OCI-LY1 (cell line): ENCODE results near the gene ABCD3.
"Not testable (repeated sequence)": the region's sequence is repeated elsewhere in the genome, so short reads cannot be mapped to it uniquely, and the experiment has no call there.

Experiments
- H2AFZ ChIP-seq: fragments of 200-600 bp; sonication (generic), shearing (Covaris generic); 2 replicates; pipeline ENCODE4 v1.6.0; 2014; ENCODE audit warnings: antibody characterized with exemption, mild to moderate bottlenecking, low read length
- H3F3A ChIP-seq: fragments of 200-600 bp; sonication (generic), shearing (Covaris generic); 2 replicates; pipeline ENCODE4 v1.6.0; 2014; ENCODE audit warnings: mild to moderate bottlenecking, antibody characterized with exemption, low read length, moderate library complexity; ENCODE audit not compliant: insufficient read depth
- H3K27ac ChIP-seq: fragments of 200-600 bp; sonication (generic); 2 replicates; pipeline ENCODE4 v1.5.1; 2014; ENCODE audit warnings: low read length, mixed run types, mild to moderate bottlenecking, low read depth; ENCODE audit not compliant: poor library complexity, severe bottlenecking
- H3K27me3 ChIP-seq: fragments of 200-600 bp; sonication (generic); 2 replicates; pipeline ENCODE4 v1.6.0; 2014; ENCODE audit warnings: antibody characterized with exemption, mild to moderate bottlenecking, low read length, moderate library complexity; ENCODE audit not compliant: insufficient read depth
- H3K36me3 ChIP-seq: fragments of 200-600 bp; sonication (generic); 2 replicates; pipeline ENCODE4 v1.6.1; 2014; ENCODE audit warnings: mild to moderate bottlenecking, antibody characterized with exemption, low read length, moderate library complexity, mixed read lengths; ENCODE audit not compliant: insufficient read depth
- H3K4me1 ChIP-seq: fragments of 200-600 bp; sonication (generic); 2 replicates; pipeline ENCODE4 v1.5.1; 2014; ENCODE audit warnings: mild to moderate bottlenecking, low read length, moderate library complexity; ENCODE audit not compliant: insufficient read depth, severe bottlenecking
- H3K4me2 ChIP-seq: fragments of 200-600 bp; sonication (generic), shearing (Covaris generic); 2 replicates; pipeline ENCODE4 v1.6.1; 2014; ENCODE audit warnings: low read length
- H3K4me3 ChIP-seq: fragments of 200-600 bp; sonication (generic); 2 replicates; pipeline ENCODE4 v1.5.1; 2014; ENCODE audit warnings: low read length, low read depth, mild to moderate bottlenecking, mixed read lengths; ENCODE audit not compliant: poor library complexity, severe bottlenecking
- H3K79me2 ChIP-seq: fragments of 200-600 bp; shearing (Covaris generic); 2 replicates; pipeline ENCODE4 v1.6.1; 2016; ENCODE audit warnings: mixed run types, low read length, mixed read lengths; ENCODE audit not compliant: insufficient read depth
- H3K9ac ChIP-seq: fragments of 200-600 bp; sonication (generic), shearing (Covaris generic); 2 replicates; pipeline ENCODE4 v1.6.1; 2014; ENCODE audit warnings: mild to moderate bottlenecking, low read length, mixed read lengths
- H3K9me2 ChIP-seq: fragments of 200-600 bp; sonication (generic), shearing (Covaris generic); 2 replicates; pipeline ENCODE4 v1.6.1; 2014; ENCODE audit warnings: low read depth, mild to moderate bottlenecking, low read length, mixed read lengths
- H3K9me3 ChIP-seq: fragments of 200-600 bp; shearing (Covaris generic); 2 replicates; pipeline ENCODE4 v1.6.1; 2014; ENCODE audit warnings: low read length, mixed read lengths
- H4K20me1 ChIP-seq: fragments of 200-600 bp; sonication (generic), shearing (Covaris generic); 2 replicates; pipeline ENCODE4 v1.6.0; 2016; ENCODE audit warnings: mild to moderate bottlenecking, low read length; ENCODE audit not compliant: insufficient read depth
- CTCF ChIP-seq: fragments of 200-600 bp; sonication (generic), shearing (Covaris generic); IDR thresholded peaks from 2 replicates; pipeline ENCODE4 v1.5.1; 2017; ENCODE audit warnings: mild to moderate bottlenecking, antibody characterized with exemption, low read length, moderate library complexity, mixed read lengths
- EZH2 ChIP-seq: fragments of 200-600 bp; sonication (generic), shearing (Covaris generic); IDR thresholded peaks from 2 replicates; pipeline ENCODE4 v1.8.0; 2017; ENCODE audit warnings: borderline replicate concordance, mixed run types, mild to moderate bottlenecking, antibody characterized with exemption, low read length, moderate library complexity, mixed read lengths

The ABCD3 gene

GRCh38 chr1:94417978-94418663 lies at the start of gene ABCD3:
Gene ABCD3, plus strand, starts transcription at chr1:94418389. Its CDS starts 90 bp downstream, at chr1:94418479.
- Histone ChIP-seq H3K27ac (no peak within 1 kb of the TSS), H3K27me3 (no peaks in the 10 kb centered on the region), H3K79me2 (peaks cover 9% of the 10 kb centered on the region), H2AFZ (peak within 1 kb of the TSS; percentile 84), H4K20me1 (no peaks in the 10 kb centered on the region), H3F3A (no peaks in the 10 kb centered on the region), H3K4me3 (peak within 1 kb of the TSS; percentile 85), H3K36me3 (no peaks in the 10 kb centered on the region), H3K9me2 (no peaks in the 10 kb centered on the region), H3K9ac (peak within 1 kb of the TSS; percentile 75), H3K4me1 (peaks cover 34% of the 10 kb centered on the region), H3K9me3 (no peaks in the 10 kb centered on the region), H3K4me2 (peak within 1 kb of the TSS; percentile 85)
- TF ChIP-seq EZH2 (no peak), CTCF (no peak)

- not testable (repeated sequence) for H4K20me1 ChIP-seq, H3K27me3 ChIP-seq, H3K36me3 ChIP-seq, H3F3A ChIP-seq, H3K9ac ChIP-seq, H3K4me1 ChIP-seq, H3K9me3 ChIP-seq, H3K9me2 ChIP-seq, H3K4me2 ChIP-seq, H3K4me3 ChIP-seq, H2AFZ ChIP-seq, H3K79me2 ChIP-seq, H3K27ac ChIP-seq
Measured at GRCh38 chr1:94372771-94373170, 45.4 kb upstream of the ABCD3 start.

GRCh38 chr1:94373311-94373710 lies 44.9 kb upstream of the ABCD3 start:
- not testable (repeated sequence) for H3K36me3 ChIP-seq, H3K4me1 ChIP-seq, H3K27ac ChIP-seq, H3K9ac ChIP-seq, H3K27me3 ChIP-seq, H3K79me2 ChIP-seq, H3F3A ChIP-seq, H3K9me2 ChIP-seq, H4K20me1 ChIP-seq, H3K4me3 ChIP-seq, H3K9me3 ChIP-seq, H2AFZ ChIP-seq, H3K4me2 ChIP-seq

DNA sequence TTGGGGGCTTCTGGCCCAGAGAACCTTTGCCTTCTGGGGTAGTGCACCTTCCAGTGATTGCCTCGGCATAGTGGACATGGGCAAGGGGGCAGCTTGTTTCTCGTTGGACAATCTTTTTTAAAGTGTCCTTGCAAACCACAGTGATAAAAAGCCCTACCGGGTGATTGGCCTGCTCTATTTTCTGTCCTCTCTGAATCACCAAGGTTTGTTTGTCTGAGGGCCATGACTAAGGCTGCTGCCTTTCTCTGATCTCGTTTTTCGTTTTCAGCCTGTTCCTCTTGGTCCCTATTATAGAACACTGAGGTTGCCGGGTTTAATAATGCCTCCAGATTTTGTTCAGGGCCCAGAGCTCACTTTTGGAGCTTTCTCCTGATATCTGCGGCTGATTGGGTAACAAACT lies 42.5 kb upstream of the ABCD3 start:
- H3K9me2 ChIP-seq, H3K9me3 ChIP-seq, H3K4me1 ChIP-seq, H3K4me3 ChIP-seq, H3K36me3 ChIP-seq, H3K79me2 ChIP-seq, H2AFZ ChIP-seq, H3K4me2 ChIP-seq, H3F3A ChIP-seq, H3K27ac ChIP-seq, H3K27me3 ChIP-seq, H4K20me1 ChIP-seq, H3K9ac ChIP-seq: not testable (repeated sequence)

GRCh38 chr1:94378493-94378892 lies 39.7 kb upstream of the ABCD3 start:
- not testable (repeated sequence) for H3K9ac ChIP-seq, H4K20me1 ChIP-seq, H3K27ac ChIP-seq, H3K4me2 ChIP-seq, H3K27me3 ChIP-seq, H3K9me3 ChIP-seq, H3K9me2 ChIP-seq, H3K79me2 ChIP-seq, H3F3A ChIP-seq, H3K4me3 ChIP-seq, H2AFZ ChIP-seq, H3K36me3 ChIP-seq, H3K4me1 ChIP-seq
